T-cell (primary cell): ENCODE data around the gene HOXC9. TPM values are rescaled to one million over a fixed set of nuclear protein-coding genes. Genes with fewer than 3 reads are reported as not detected.

ENCODE experiments used
- ATAC-seq, 4 experiments: fragments of 200-7000 bp in 3 of 4; fragments of 150-1000 bp in 1 of 4; cut with Tn5 transposase; replicated peaks in 1 of 4; 1 replicate in 3 of 4; 2 replicates in 1 of 4; pipeline ENCODE4 v1.10.0; 2021; ENCODE audit warnings: moderate library complexity in 3 of 4, mild to moderate bottlenecking in 2 of 4, moderate number of reproducible peaks in 1 of 4
- CTCF ChIA-PET, 2 donors: fragments of 300-600 bp; sonication (Branson Sonifier 250); formaldehyde crosslinking; loops; one replicate each; lab custom pipeline; 2022; ENCODE audit warnings: antibody characterized with exemption in 2 of 2; lab: Charles Lee
- POLR2A ChIA-PET, 2 donors: fragments of 300-600 bp; sonication (Branson Sonifier 250); formaldehyde crosslinking; loops; one replicate each; lab custom pipeline; 2022; ENCODE audit warnings: antibody characterized with exemption in 2 of 2; lab: Charles Lee
- DNase-seq, 35 experiments: peaks; one replicate each; pipeline versions ENCODE4 v3.0.0 to v3.0.0-alpha.2; 2013 to 2023
- H3K27ac ChIP-seq: one replicate; pipeline ENCODE4 v1.5.1; 2013; ENCODE audit warnings: low read length
- H3K27me3 ChIP-seq, 2 experiments: replicated peaks in 1 of 2; 1 replicate in 1 of 2; 2 replicates in 1 of 2; pipeline versions ENCODE4 v1.6.1 to v1.7.0; 2013; ENCODE audit warnings: low read length in 1 of 2, mixed read lengths in 1 of 2; ENCODE audit not compliant: control insufficient read depth in 2 of 2, insufficient read depth in 2 of 2; ENCODE audit errors: extremely low read depth in 1 of 2
- H3K36me3 ChIP-seq, 2 donors: 1 replicate in 1 of 2; 2 replicates in 1 of 2; pipeline versions ENCODE4 v1.6.1 to v1.7.0; 2013; ENCODE audit warnings: low read length in 1 of 2; ENCODE audit not compliant: control insufficient read depth in 2 of 2, insufficient read depth in 1 of 2; ENCODE audit errors: extremely low read depth in 1 of 2
- H3K4me1 ChIP-seq, 2 experiments: 1 replicate in 1 of 2; 2 replicates in 1 of 2; pipeline versions ENCODE4 v1.6.1 to v1.7.0; 2013; ENCODE audit warnings: low read length in 2 of 2, mixed read lengths in 1 of 2; ENCODE audit not compliant: insufficient read depth in 2 of 2, control insufficient read depth in 1 of 2; ENCODE audit errors: extremely low read depth in 1 of 2
- H3K4me3 ChIP-seq, 2 donors: 1 replicate in 1 of 2; 2 replicates in 1 of 2; pipeline versions ENCODE4 v1.5.1 to v1.7.0; 2013; ENCODE audit warnings: mild to moderate bottlenecking in 2 of 2, low read length in 1 of 2, moderate library complexity in 1 of 2; ENCODE audit not compliant: control insufficient read depth in 1 of 2; ENCODE audit errors: extremely low read depth in 1 of 2
- H3K9me3 ChIP-seq: 2 replicates; pipeline ENCODE4 v1.7.0; 2013
- H3K27ac Mint-ChIP-seq, 2 donors: one replicate each; pipeline ENCODE4 v1.8.0; 2020 to 2021; ENCODE audit warnings: mild to moderate bottlenecking in 2 of 2, mixed read lengths in 2 of 2
- H3K27me3 Mint-ChIP-seq, 2 donors: one replicate each; pipeline ENCODE4 v1.8.0; 2021 to 2022; ENCODE audit warnings: mixed read lengths in 2 of 2
- H3K36me3 Mint-ChIP-seq: one replicate; pipeline ENCODE4 v1.8.0; 2021; ENCODE audit warnings: mixed read lengths
- H3K4me1 Mint-ChIP-seq, 3 donors: one replicate each; pipeline ENCODE4 v1.8.0; 2020 to 2022; ENCODE audit warnings: mixed read lengths in 3 of 3, mild to moderate bottlenecking in 1 of 3
- H3K4me3 Mint-ChIP-seq, 3 donors: one replicate each; pipeline ENCODE4 v1.8.0; 2020 to 2022; ENCODE audit warnings: mild to moderate bottlenecking in 3 of 3, mixed read lengths in 3 of 3, moderate library complexity in 3 of 3
- H3K9me3 Mint-ChIP-seq, 3 donors: one replicate each; pipeline ENCODE4 v1.8.0; 2020 to 2022; ENCODE audit warnings: mixed read lengths in 3 of 3
- WGBS: methylation state at CpG from one replicate; pipeline ENCODE4 v1.1.5; 2013; ENCODE audit warnings: missing lambda C conversion rate; ENCODE audit not compliant: insufficient coverage; 5-methylcytosine and 5-hydroxymethylcytosine counted together
- total RNA-seq, 35 experiments: library from RNA in 6 of 35; stranded (reverse) in 6 of 35; fragments of 120-200 nt in 1 of 35; gene quantifications; one replicate each; pipeline versions ENCODE4 v1.2.1 to v1.2.4 and lab custom pipeline; 2013 to 2026

HOXC9 gene
- total RNA-seq, 5 donors from 2014 or later (not counting 1 experiment from before 2014, with no cell fraction given), result not detected

DNA sequence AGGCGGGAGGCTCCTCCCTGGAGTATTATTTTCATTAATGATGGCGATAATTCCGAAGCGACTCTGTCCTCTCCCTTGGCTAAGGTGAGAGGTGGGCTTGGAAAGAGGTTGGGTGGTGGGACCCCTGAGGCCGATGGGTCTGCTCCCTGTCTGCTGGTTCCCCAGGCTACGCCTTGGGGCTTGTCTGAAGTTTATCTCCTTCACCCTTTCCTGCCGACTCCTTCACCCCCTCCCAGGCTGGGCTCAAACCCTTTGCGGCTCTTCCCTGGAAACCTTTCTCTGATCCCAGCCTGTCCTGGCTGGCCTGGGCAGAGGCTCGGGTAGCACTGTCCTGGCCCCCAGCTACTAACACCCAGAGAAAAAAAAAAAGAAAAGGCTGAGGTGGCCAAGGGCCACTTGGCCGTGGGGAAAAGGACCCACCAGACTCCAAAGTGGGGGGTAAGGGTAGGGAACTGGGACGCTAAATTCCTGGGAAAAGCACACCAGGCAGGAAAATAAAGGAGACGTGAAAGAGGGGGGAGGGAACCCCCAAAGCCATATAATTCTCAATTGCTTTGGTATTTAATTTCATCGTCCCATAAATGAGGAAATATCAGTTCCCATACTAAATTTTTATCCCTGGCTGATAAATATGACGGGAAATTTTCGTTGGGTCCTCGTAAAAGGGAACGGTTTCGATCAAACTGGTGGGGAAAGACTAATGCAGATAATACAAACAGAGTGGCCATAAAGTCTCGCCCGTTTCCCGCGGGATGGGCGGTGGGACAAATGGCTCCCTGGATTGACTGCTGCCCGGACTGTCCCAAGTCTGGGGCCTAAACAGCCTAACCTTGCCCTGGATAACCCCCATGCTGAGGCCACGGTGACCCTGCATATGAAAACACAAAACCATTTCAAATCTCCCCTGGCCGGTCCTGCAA, 17.1 kb upstream of the HOXC9 start:
- peaks cover 0 to 40% of the 10 kb centered on the region in 2 experiments for H3K4me1 ChIP-seq
- Mint-ChIP-seq H3K36me3 (no peaks in the 10 kb centered on the region), H3K4me1 (peaks cover 16 to 38% (median 28%) of the 10 kb centered on the region in 3 donors), H3K9me3 (no peaks in the 10 kb centered on the region), H3K27ac (peak overlapping the region in 1 of 2 donors; percentile 36), H3K4me3 (no peak overlapping the region), H3K27me3 (peaks cover 86 to 92% of the 10 kb centered on the region in 2 donors)
- CTCF ChIA-PET, result no interaction called here
- no peak overlapping the region for H3K4me3 ChIP-seq
- no peaks in the 10 kb centered on the region for H3K36me3 ChIP-seq
- POLR2A ChIA-PET, result no interaction called here
- DNase-seq (no peak), ATAC-seq (no peak)
- H3K9me3 ChIP-seq, result no peaks in the 10 kb centered on the region
- H3K27me3 ChIP-seq, result peaks cover 17 to 99% of the 10 kb centered on the region in 2 experiments
- H3K27ac ChIP-seq, result no peak overlapping the region
- WGBS, result 11% methylated on average over 17 of the region's 26 CpGs

DNA sequence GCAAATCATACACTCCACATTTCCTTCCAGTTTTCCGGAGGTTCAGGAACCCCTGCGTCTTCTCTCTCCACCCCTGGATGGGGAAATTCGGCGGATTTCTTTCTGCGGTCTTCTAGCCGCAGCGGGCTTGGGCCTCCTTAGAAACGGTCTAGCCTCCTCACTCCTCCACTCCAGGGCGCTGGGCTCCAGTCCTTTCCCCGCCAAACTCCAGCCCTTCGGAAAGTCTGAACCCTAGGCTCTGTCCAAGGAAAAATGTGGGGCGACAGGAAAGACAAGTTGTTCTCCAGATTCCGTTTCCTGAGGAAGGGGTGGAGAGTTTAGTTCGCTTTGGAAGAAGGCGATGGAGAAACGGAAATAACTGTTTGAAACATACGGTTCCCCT, 16.4 kb upstream of the HOXC9 start:
- Mint-ChIP-seq H3K36me3 (no peaks in the 10 kb centered on the region), H3K4me3 (peak overlapping the region in 1 of 3 donors; percentile 17), H3K9me3 (no peaks in the 10 kb centered on the region), H3K27me3 (peaks cover 86 to 93% of the 10 kb centered on the region in 2 donors), H3K27ac (peak overlapping the region in 1 of 2 donors; percentile 36), H3K4me1 (peaks cover 16 to 44% (median 30%) of the 10 kb centered on the region in 3 donors)
- CTCF ChIA-PET, result no interaction called here
- ATAC-seq, result no peak
- DNase-seq, result no peak
- WGBS, result 7% methylated on average over 9 of the region's 17 CpGs
- H3K27me3 ChIP-seq, result peaks cover 15 to 98% of the 10 kb centered on the region in 2 experiments
- H3K9me3 ChIP-seq, result no peaks in the 10 kb centered on the region
- H3K4me3 ChIP-seq, result no peak overlapping the region
- H3K36me3 ChIP-seq, result no peaks in the 10 kb centered on the region
- no peak overlapping the region for H3K27ac ChIP-seq
- POLR2A ChIA-PET, result no interaction called here
- H3K4me1 ChIP-seq, result peaks cover 0 to 37% of the 10 kb centered on the region in 2 experiments

DNA sequence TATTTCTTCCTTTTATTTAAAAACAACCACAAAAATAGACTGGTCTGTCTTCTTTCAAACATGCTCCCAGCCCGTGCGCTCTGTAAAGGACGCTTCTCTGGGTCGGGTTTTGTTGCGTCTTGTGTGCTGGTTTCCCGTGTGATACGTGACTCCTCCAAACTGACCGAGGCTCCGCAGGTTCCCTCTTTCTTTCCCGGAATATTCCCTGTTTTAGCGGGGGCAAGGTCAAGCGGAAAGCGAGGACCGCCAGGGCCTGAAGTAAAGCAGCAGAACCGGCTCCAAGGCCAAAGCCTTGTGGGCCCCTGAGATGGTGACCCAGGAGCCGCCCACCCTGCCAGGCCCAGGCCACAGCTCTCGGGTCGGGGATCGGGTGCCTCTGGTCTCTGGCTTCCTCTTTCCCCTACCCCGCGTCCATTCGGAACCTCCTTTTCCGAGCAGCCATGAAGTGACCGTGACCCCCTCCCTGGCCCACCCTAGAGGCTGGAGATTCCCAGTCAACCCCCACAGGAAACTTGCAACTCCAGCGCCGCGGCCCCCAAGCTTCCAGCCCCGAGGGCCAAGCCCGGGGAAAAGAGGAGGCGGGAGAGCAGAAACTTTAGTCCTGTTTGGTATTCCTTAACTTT, 15.9 kb upstream of the HOXC9 start:
- Histone ChIP-seq H3K27ac (no peak overlapping the region), H3K27me3 (peaks cover 16 to 98% of the 10 kb centered on the region in 2 experiments), H3K36me3 (no peaks in the 10 kb centered on the region), H3K4me3 (no peak overlapping the region), H3K9me3 (no peaks in the 10 kb centered on the region), H3K4me1 (peaks cover 1 to 41% of the 10 kb centered on the region in 2 experiments)
- peak overlapping the region; percentile 28 to 43 for H3K27ac Mint-ChIP-seq
- POLR2A ChIA-PET, result no interaction called here
- no peaks in the 10 kb centered on the region for H3K9me3 Mint-ChIP-seq
- H3K4me1 Mint-ChIP-seq, result peaks cover 18 to 49% (median 34%) of the 10 kb centered on the region in 3 donors
- H3K27me3 Mint-ChIP-seq, result peaks cover 85 to 93% of the 10 kb centered on the region in 2 donors
- CTCF ChIA-PET, result interaction anchor here in 1 of 2 donors (0.5 to 1.2 kb wide), 3 partner anchors 188 to 269 kb away, joined by 4 to 9 read pairs (median 6); no protein-coding TSS in a partner anchor
- 6% methylated on average over 24 of the region's 30 CpGs for WGBS
- ATAC-seq (no peak), DNase-seq (no peak)
- no peaks in the 10 kb centered on the region for H3K36me3 Mint-ChIP-seq
- peak overlapping the region in 1 of 3 donors; percentile 17 for H3K4me3 Mint-ChIP-seq

DNA sequence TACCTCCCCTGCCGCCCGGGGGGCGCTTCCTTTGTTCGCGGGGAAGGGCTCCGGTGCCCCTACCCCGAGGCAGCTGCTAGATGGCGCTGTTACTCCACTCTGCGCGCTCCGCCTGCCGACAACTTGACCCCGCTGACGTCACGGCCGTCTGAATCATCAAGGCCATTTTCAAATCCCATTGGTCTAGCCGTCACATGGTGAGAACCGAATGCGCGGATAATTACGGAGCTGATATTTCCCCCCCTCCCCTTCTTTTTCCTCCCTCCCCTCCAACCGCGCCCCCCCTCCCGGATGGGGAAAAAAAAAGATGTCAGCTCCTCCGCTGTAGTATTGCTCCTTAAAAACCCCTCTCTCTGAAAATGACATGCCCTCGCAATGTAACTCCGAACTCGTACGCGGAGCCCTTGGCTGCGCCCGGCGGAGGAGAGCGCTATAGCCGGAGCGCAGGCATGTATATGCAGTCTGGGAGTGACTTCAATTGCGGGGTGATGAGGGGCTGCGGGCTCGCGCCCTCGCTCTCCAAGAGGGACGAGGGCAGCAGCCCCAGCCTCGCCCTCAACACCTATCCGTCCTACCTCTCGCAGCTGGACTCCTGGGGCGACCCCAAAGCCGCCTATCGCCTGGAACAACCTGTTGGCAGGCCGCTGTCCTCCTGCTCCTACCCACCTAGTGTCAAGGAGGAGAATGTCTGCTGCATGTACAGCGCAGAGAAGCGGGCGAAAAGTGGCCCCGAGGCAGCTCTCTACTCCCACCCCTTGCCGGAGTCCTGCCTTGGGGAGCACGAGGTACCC, 14.9 kb upstream of the HOXC9 start, which contains the start of gene HOXC10:
Gene HOXC10 (plus strand): TSS at position 246 of the 791 bp plus-strand sequence. CDS start 114 bp downstream, at position 360.
- Histone ChIP-seq H3K4me1 (peaks cover 4 to 49% of the 10 kb centered on the region in 2 experiments), H3K4me3 (peak within 1 kb of the TSS; percentile 7 to 35), H3K9me3 (no peaks in the 10 kb centered on the region), H3K36me3 (no peaks in the 10 kb centered on the region), H3K27ac (no peak within 1 kb of the TSS), H3K27me3 (peaks cover 18 to 97% of the 10 kb centered on the region in 2 experiments)
- Mint-ChIP-seq H3K27me3 (peaks cover 85 to 93% of the 10 kb centered on the region in 2 donors), H3K9me3 (no peaks in the 10 kb centered on the region), H3K27ac (peak within 1 kb of the TSS; percentile 28 to 43), H3K36me3 (no peaks in the 10 kb centered on the region), H3K4me3 (peak within 1 kb of the TSS; percentile 13 to 71 (median 37)), H3K4me1 (peaks cover 29 to 58% (median 44%) of the 10 kb centered on the region in 3 donors)
- ATAC-seq (peak; percentile 40 to 67 (median 44)), DNase-seq (peak in 34 of 35 experiments; percentile 12 to 82 (median 57))
- ChIA-PET POLR2A (no interaction called here), CTCF (interaction anchor here (0.5 to 1.2 kb wide), 6 partner anchors 9 to 302 kb away, joined by 3 to 9 read pairs (median 5); no protein-coding TSS in a partner anchor)
- 15% methylated on average over 38 of the region's 55 CpGs for WGBS

DNA sequence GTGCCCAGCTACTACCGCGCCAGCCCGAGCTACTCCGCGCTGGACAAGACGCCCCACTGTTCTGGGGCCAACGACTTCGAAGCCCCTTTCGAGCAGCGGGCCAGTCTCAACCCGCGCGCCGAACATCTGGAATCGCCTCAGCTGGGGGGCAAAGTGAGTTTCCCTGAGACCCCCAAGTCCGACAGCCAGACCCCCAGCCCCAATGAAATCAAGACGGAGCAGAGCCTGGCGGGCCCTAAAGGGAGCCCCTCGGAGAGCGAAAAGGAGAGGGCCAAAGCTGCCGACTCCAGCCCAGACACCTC, 14.3 kb upstream of the HOXC9 start:
- Mint-ChIP-seq H3K4me3 (peak overlapping the region in 2 of 3 donors; percentile 13 to 71), H3K36me3 (no peaks in the 10 kb centered on the region), H3K27ac (no peak overlapping the region), H3K4me1 (peaks cover 34 to 58% (median 47%) of the 10 kb centered on the region in 3 donors), H3K9me3 (no peaks in the 10 kb centered on the region), H3K27me3 (peaks cover 85 to 93% of the 10 kb centered on the region in 2 donors)
- 16% methylated on average over 16 of the region's 21 CpGs for WGBS
- Histone ChIP-seq H3K27me3 (peaks cover 21 to 97% of the 10 kb centered on the region in 2 experiments), H3K27ac (no peak overlapping the region), H3K36me3 (no peaks in the 10 kb centered on the region), H3K4me3 (peak overlapping the region; percentile 7 to 35), H3K4me1 (peaks cover 4 to 51% of the 10 kb centered on the region in 2 experiments), H3K9me3 (no peaks in the 10 kb centered on the region)
- ChIA-PET CTCF (interaction anchor here (0.6 to 1.0 kb wide), 2 partner anchors 12 to 301 kb away, joined by 3 to 4 read pairs; no protein-coding TSS in a partner anchor), POLR2A (no interaction called here)
- ATAC-seq, result peak in 1 of 4 experiments; percentile 15
- DNase-seq, result no peak
